H1 (cell line): ENCODE measurements around the gene EXD3.

Source experiments
- RFX5 ChIP-seq: IDR thresholded peaks from 2 replicates; pipeline ENCODE4 v1.6.1; 2011; ENCODE audit warnings: low read depth, low read length, improper control_type of control experiment, borderline replicate concordance
- TEAD4 ChIP-seq: IDR thresholded peaks from 2 replicates; pipeline ENCODE4 v1.6.1; 2012; ENCODE audit warnings: low read depth, low read length, inconsistent platforms, mixed read lengths
- TF ChIP-seq, protein P1 (sequence below), 3 experiments: IDR thresholded peaks; 1 replicate in 2 of 3; 2 replicates in 1 of 3; pipeline versions ENCODE4 v1.5.1 to v1.6.1; 2011; ENCODE audit warnings: low read length in 3 of 3, mild to moderate bottlenecking in 3 of 3, inconsistent platforms in 2 of 3, low read depth in 1 of 3, moderate library complexity in 1 of 3; ENCODE audit not compliant: insufficient read depth in 1 of 3; ENCODE audit errors: control extremely low read depth in 1 of 3

DNA sequence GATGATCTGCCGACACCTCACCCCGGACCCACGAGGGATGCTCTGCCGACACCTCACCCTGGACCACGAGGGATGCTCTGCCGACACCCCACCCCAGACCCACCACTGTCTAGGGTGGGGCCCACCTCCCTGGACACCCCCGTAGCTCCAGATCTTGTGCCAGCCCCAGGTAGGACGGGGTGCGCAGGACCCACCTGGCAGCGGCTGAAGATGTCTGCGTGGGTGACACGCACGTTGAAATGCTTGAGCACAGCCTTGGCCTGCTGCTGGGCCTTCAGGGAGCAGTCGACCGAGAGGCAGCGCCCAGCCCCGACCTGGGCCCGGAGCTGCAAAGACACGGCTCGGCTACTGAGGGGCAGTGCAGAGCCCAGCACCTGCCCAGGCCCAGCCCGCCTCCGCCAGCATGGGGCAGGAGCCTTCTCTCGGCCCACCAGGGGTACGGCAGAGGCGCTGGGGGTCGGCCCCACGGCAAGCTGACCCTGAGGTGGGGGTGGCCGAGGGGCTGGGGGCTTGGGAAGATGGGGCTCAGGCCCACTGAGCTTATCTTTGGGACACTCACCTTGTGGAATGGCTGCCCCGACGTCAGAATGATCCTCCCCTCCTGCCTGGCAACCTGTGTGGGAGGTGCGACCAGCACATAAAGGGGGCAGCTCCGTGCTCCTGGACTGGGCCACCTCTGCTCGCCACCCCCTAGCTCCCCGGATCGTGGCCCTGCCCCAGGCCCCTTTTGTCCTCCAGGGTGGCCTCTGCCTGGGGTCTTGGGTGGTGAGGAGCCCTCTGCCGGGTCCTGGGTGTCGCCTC, 99.2 kb downstream of the EXD3 start:
- TF ChIP-seq TEAD4: no peak
- TF ChIP-seq, protein P1, sequence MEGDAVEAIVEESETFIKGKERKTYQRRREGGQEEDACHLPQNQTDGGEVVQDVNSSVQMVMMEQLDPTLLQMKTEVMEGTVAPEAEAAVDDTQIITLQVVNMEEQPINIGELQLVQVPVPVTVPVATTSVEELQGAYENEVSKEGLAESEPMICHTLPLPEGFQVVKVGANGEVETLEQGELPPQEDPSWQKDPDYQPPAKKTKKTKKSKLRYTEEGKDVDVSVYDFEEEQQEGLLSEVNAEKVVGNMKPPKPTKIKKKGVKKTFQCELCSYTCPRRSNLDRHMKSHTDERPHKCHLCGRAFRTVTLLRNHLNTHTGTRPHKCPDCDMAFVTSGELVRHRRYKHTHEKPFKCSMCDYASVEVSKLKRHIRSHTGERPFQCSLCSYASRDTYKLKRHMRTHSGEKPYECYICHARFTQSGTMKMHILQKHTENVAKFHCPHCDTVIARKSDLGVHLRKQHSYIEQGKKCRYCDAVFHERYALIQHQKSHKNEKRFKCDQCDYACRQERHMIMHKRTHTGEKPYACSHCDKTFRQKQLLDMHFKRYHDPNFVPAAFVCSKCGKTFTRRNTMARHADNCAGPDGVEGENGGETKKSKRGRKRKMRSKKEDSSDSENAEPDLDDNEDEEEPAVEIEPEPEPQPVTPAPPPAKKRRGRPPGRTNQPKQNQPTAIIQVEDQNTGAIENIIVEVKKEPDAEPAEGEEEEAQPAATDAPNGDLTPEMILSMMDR (IDR thresholded peaks at IDR 0.05; ENCODE audit: control extremely low read depth in 1 of 3, insufficient read depth in 1 of 3, low read depth in 1 of 3, low read length in 3 of 3): no peak
- TF ChIP-seq RFX5: no peak
